HCT116 (cell line): ENCODE results near the gene TADA2B. TPM values are rescaled to one million over a fixed set of nuclear protein-coding genes. Genes with fewer than 3 reads are reported as not detected.

ENCODE experiments used
- ATAC-seq: fragments of 200-7000 bp; cut with Tn5 transposase; 2 replicates; pipeline ENCODE4 v1.9.1; 2020; ENCODE audit warnings: mild to moderate bottlenecking, moderate library complexity
- BruUV-seq: library from RNA; stranded (reverse); fragments of 400-500 nt; replicated peaks from 2 replicates; lab custom pipeline; 2021; lab: Mats Ljungman, UMichigan
- CTCF ChIA-PET: fragments of 300-600 bp; sonication (Branson Sonifier 250); formaldehyde crosslinking; loops from one replicate; lab custom pipeline; 2021; ENCODE audit warnings: antibody characterized with exemption; lab: Charles Lee
- POLR2A ChIA-PET: fragments of 300-600, 350-600 bp; sonication (Branson Sonifier 250); formaldehyde crosslinking; loops from one replicate; lab custom pipeline; 2021; ENCODE audit warnings: antibody characterized with exemption; lab: Charles Lee
- RAD21 ChIA-PET, 2 experiments: fragments of 300-600 bp; sonication (Branson Sonifier 250); formaldehyde crosslinking; loops; one replicate each; lab custom pipeline; 2023; ENCODE audit warnings: low total read pairs in 2 of 2; ENCODE audit not compliant: uncharacterized antibody in 2 of 2, unreplicated experiment in 2 of 2, low non-redundant PET in 1 of 2; lab: Charles Lee
- DNase-seq: peaks from one replicate; pipeline ENCODE4 v3.0.0-alpha.2; 2010; ENCODE audit warnings: low read depth, low spot score
- H2AFZ ChIP-seq: fragments of 200-600 bp; shearing (Covaris generic), sonication (generic); 2 replicates; pipeline ENCODE4 v1.6.1; 2017; ENCODE audit warnings: low read depth, mixed run types, mixed read lengths, antibody characterized with exemption, low read length; ENCODE audit not compliant: poor library complexity, severe bottlenecking
- H3K27ac ChIP-seq: 2 replicates; pipeline ENCODE4 v1.5.1; 2012; ENCODE audit warnings: low read depth, low read length
- H3K27me3 ChIP-seq: fragments of 200-600 bp; sonication (generic); 2 replicates; pipeline ENCODE4 v1.6.1; 2016; ENCODE audit warnings: mixed run types, low read length, mixed read lengths; ENCODE audit not compliant: insufficient read depth
- H3K36me3 ChIP-seq, 2 experiments: fragments of 200-500 bp in 1 of 2; fragments of 200-600 bp in 1 of 2; sonication (Bioruptor generic) in 1 of 2; sonication (generic) in 1 of 2; 2 replicates each; pipeline versions ENCODE4 v1.5.1 to v1.6.1; 2014 to 2016; ENCODE audit warnings: low read length in 2 of 2, inconsistent platforms in 1 of 2, mixed read lengths in 1 of 2, mixed run types in 1 of 2; ENCODE audit not compliant: insufficient read depth in 2 of 2, control insufficient read depth in 1 of 2
- H3K4me1 ChIP-seq, 2 experiments: fragments of 200-600 bp in 1 of 2; sonication (generic) in 1 of 2; 2 replicates each; pipeline versions ENCODE4 v1.5.1 to v1.6.1; 2012 to 2017; ENCODE audit warnings: low read length in 2 of 2, inconsistent platforms in 1 of 2, mild to moderate bottlenecking in 1 of 2, mixed read lengths in 1 of 2, mixed run types in 1 of 2, moderate library complexity in 1 of 2; ENCODE audit not compliant: insufficient read depth in 2 of 2, control insufficient read depth in 1 of 2
- H3K4me2 ChIP-seq: fragments of 200-600 bp; sonication (generic); 2 replicates; pipeline ENCODE4 v1.6.1; 2017; ENCODE audit warnings: mixed run types, low read length, mixed read lengths
- H3K4me3 ChIP-seq, 2 experiments: fragments of 200-600 bp in 1 of 2; sonication (generic) in 1 of 2; replicated peaks in 1 of 2; 2 replicates each; pipeline ENCODE4 v1.5.1; 2011 to 2016; ENCODE audit warnings: low read length in 2 of 2, control low read depth in 1 of 2, low read depth in 1 of 2, mild to moderate bottlenecking in 1 of 2, mixed read lengths in 1 of 2, mixed run types in 1 of 2
- H3K79me2 ChIP-seq: fragments of 200-600 bp; sonication (generic); 2 replicates; pipeline ENCODE4 v1.6.1; 2017; ENCODE audit warnings: mild to moderate bottlenecking, mixed run types, low read length, moderate library complexity, mixed read lengths; ENCODE audit not compliant: insufficient read depth
- H3K9ac ChIP-seq: fragments of 200-600 bp; sonication (generic); 2 replicates; pipeline ENCODE4 v1.6.1; 2016; ENCODE audit warnings: low read length, mixed read lengths
- H3K9me2 ChIP-seq: fragments of 200-600 bp; sonication (generic), shearing (Covaris generic); 2 replicates; pipeline ENCODE4 v1.6.1; 2017; ENCODE audit warnings: mixed run types, mild to moderate bottlenecking, moderate library complexity; ENCODE audit not compliant: insufficient read depth
- H3K9me3 ChIP-seq, 2 experiments: fragments of 200-500 bp in 1 of 2; fragments of 200-600 bp in 1 of 2; sonication (Bioruptor generic) in 1 of 2; sonication (generic) in 1 of 2; 2 replicates each; pipeline ENCODE4 v1.6.1; 2014 to 2017; ENCODE audit warnings: low read length in 2 of 2, mixed read lengths in 2 of 2, inconsistent platforms in 1 of 2, low read depth in 1 of 2, mild to moderate bottlenecking in 1 of 2, mixed run types in 1 of 2, moderate library complexity in 1 of 2; ENCODE audit not compliant: control insufficient read depth in 1 of 2, insufficient read depth in 1 of 2
- H4K20me1 ChIP-seq: fragments of 200-600 bp; sonication (generic), shearing (Covaris generic); 2 replicates; pipeline ENCODE4 v1.6.1; 2017; ENCODE audit warnings: mixed run types, mild to moderate bottlenecking, moderate library complexity; ENCODE audit not compliant: insufficient read depth
- CBX3 ChIP-seq: IDR thresholded peaks from 2 replicates; pipeline ENCODE4 v1.6.1; 2012; ENCODE audit warnings: low read depth
- CEBPB ChIP-seq: IDR thresholded peaks from 2 replicates; pipeline ENCODE4 v1.6.1; 2012; ENCODE audit warnings: low read depth
- EGR1 ChIP-seq: IDR thresholded peaks from 2 replicates; pipeline ENCODE4 v1.6.1; 2012; ENCODE audit warnings: low read depth
- ELF1 ChIP-seq: IDR thresholded peaks from 2 replicates; pipeline ENCODE4 v1.6.1; 2012; ENCODE audit warnings: low read depth, borderline replicate concordance
- EZH2 ChIP-seq: fragments of 200-600 bp; sonication (generic); IDR thresholded peaks from 2 replicates; pipeline ENCODE4 v1.6.1; 2017; ENCODE audit warnings: antibody characterized with exemption, mixed run types
- FOSL1 ChIP-seq: IDR thresholded peaks from 2 replicates; pipeline ENCODE4 v1.6.1; 2012; ENCODE audit warnings: low read depth
- MAX ChIP-seq: IDR thresholded peaks from 2 replicates; pipeline ENCODE4 v1.6.1; 2012
- POLR2A ChIP-seq: IDR thresholded peaks from 2 replicates; pipeline ENCODE4 v1.7.0; 2011; ENCODE audit warnings: borderline replicate concordance; ENCODE audit not compliant: insufficient read depth, insufficient read length; ENCODE audit errors: extremely low read depth
- POLR2AphosphoS5 ChIP-seq: IDR thresholded peaks from 2 replicates; pipeline ENCODE4 v1.6.1; 2011; ENCODE audit warnings: mild to moderate bottlenecking, low read depth, low read length, moderate library complexity
- RAD21 ChIP-seq: IDR thresholded peaks from 2 replicates; pipeline ENCODE4 v1.6.1; 2012; ENCODE audit warnings: low read depth, mild to moderate bottlenecking
- SIN3A ChIP-seq: IDR thresholded peaks from 2 replicates; pipeline ENCODE4 v1.6.1; 2012; ENCODE audit warnings: low read depth
- SP1 ChIP-seq: IDR thresholded peaks from 2 replicates; pipeline ENCODE4 v1.6.1; 2012; ENCODE audit warnings: low read depth
- SRF ChIP-seq: IDR thresholded peaks from 2 replicates; pipeline ENCODE4 v1.6.1; 2012; ENCODE audit warnings: low read depth
- YY1 ChIP-seq: IDR thresholded peaks from 2 replicates; pipeline ENCODE4 v1.6.1; 2011; ENCODE audit warnings: low read length, low read depth, moderate library complexity, mild to moderate bottlenecking; ENCODE audit not compliant: insufficient replicate concordance; ENCODE audit errors: extremely low read depth
- ZBTB33 ChIP-seq: IDR thresholded peaks from 2 replicates; pipeline ENCODE4 v1.6.1; 2011; ENCODE audit warnings: mild to moderate bottlenecking, low read length, moderate library complexity; ENCODE audit not compliant: insufficient replicate concordance; ENCODE audit errors: extremely low read depth
- ZFX ChIP-seq: fragments of 450-650 bp; IDR thresholded peaks from 2 replicates; pipeline ENCODE4 v1.6.1; 2017
- intact Hi-C: fragments of 100-400 bp; cut with micrococcal nuclease; formaldehyde crosslinking; loops from 2 replicates; pipeline ENCODE4 v1.10.0; 2022
- total RNA-seq: library from RNA; stranded (reverse); gene quantifications from one replicate; pipeline ENCODE4 v1.2.1, GENCODE V29; 2021; ENCODE audit not compliant: unreplicated experiment
- TF ChIP-seq, protein P1 (sequence below): IDR thresholded peaks from 2 replicates; pipeline ENCODE4 v1.6.1; 2012
- TF ChIP-seq, protein P2 (sequence below), 3 experiments: fragments of 200-600 bp in 1 of 3; sonication (generic) in 1 of 3; IDR thresholded peaks in 2 of 3; conservative IDR thresholded peaks in 1 of 3; 2 replicates each; pipeline ENCODE4 v1.5.1; 2012 to 2017; ENCODE audit warnings: low read depth in 2 of 3, low read length in 2 of 3, antibody characterized with exemption in 1 of 3, borderline replicate concordance in 1 of 3, control low read depth in 1 of 3, mild to moderate bottlenecking in 1 of 3, mixed read lengths in 1 of 3, mixed run types in 1 of 3, moderate library complexity in 1 of 3; ENCODE audit not compliant: insufficient read depth in 1 of 3

The TADA2B gene
- total RNA-seq, 1 experiment from 2014 or later: 13.4 TPM

DNA sequence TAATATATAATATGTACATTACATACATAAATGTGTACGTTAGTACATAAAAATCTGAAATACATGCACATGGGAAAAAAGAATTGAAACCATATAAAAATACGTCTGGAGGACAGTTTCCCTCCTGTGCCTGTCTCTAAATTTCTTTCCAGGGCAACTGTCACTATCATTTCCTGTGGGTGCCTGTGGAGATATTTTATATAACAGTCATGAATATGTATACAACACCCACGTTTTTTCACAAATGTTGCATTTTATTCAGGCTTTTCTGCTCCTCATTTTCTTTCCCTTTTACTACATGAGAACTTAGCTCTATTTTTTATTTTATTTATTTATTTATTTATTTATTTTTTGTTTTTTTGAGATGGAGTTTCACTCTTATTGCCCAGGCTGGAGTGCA is 48.9 kb downstream of the TADA2B start:
- H3K36me3 ChIP-seq: no peaks in the 10 kb centered on the region
- intact Hi-C loops: no loop called here
- H3K4me1 ChIP-seq: peaks cover 0 to 2% of the 10 kb centered on the region in 2 experiments; a peak in 2 of 4 replicates

GRCh38 chr4:7094916-7095315 is 51.7 kb downstream of the TADA2B start:
- H2AFZ ChIP-seq: no peak overlapping the region
- no peaks in the 10 kb centered on the region for H3K79me2 ChIP-seq
- no peaks in the 10 kb centered on the region for H4K20me1 ChIP-seq
- CTCF ChIA-PET: interaction anchor here (1.0 to 1.2 kb wide), 2 partner anchors 11 to 24 kb away, joined by 3 to 6 read pairs; no protein-coding TSS in a partner anchor
- ATAC-seq: no peak
- H3K4me2 ChIP-seq: no peak overlapping the region
- BruUV-seq: no TSS peak
- H3K27ac ChIP-seq: no peak overlapping the region
- no peaks in the 10 kb centered on the region for H3K4me1 ChIP-seq
- no peak overlapping the region for H3K4me3 ChIP-seq
- POLR2A ChIA-PET: no interaction called here
- DNase-seq: no peak
- TF ChIP-seq SP1: no peak
- no peak for TF ChIP-seq POLR2AphosphoS5
- no peak for TF ChIP-seq POLR2A
- TF ChIP-seq EGR1: no peak
- no peak for TF ChIP-seq SIN3A
- TF ChIP-seq, protein P1, sequence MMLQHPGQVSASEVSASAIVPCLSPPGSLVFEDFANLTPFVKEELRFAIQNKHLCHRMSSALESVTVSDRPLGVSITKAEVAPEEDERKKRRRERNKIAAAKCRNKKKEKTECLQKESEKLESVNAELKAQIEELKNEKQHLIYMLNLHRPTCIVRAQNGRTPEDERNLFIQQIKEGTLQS: no peak
- TF ChIP-seq, protein P2, sequence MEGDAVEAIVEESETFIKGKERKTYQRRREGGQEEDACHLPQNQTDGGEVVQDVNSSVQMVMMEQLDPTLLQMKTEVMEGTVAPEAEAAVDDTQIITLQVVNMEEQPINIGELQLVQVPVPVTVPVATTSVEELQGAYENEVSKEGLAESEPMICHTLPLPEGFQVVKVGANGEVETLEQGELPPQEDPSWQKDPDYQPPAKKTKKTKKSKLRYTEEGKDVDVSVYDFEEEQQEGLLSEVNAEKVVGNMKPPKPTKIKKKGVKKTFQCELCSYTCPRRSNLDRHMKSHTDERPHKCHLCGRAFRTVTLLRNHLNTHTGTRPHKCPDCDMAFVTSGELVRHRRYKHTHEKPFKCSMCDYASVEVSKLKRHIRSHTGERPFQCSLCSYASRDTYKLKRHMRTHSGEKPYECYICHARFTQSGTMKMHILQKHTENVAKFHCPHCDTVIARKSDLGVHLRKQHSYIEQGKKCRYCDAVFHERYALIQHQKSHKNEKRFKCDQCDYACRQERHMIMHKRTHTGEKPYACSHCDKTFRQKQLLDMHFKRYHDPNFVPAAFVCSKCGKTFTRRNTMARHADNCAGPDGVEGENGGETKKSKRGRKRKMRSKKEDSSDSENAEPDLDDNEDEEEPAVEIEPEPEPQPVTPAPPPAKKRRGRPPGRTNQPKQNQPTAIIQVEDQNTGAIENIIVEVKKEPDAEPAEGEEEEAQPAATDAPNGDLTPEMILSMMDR (IDR thresholded peaks at IDR 0.05 in 2 of 3, conservative IDR thresholded peaks at IDR 0.05 in 1 of 3; ENCODE audit: borderline replicate concordance in 1 of 3, insufficient read depth in 1 of 3, low read depth in 2 of 3, low read length in 2 of 3): no peak
- TF ChIP-seq MAX: no peak
- TF ChIP-seq SRF: no peak
- TF ChIP-seq CEBPB: no peak
- no peak for TF ChIP-seq ZBTB33
- no peak overlapping the region for H3K9ac ChIP-seq
- H3K9me2 ChIP-seq: no peaks in the 10 kb centered on the region
- RAD21 ChIA-PET: interaction anchor here in 1 of 2 experiments (0.7 kb wide), 1 partner anchor 953 kb away, joined by 7 read pairs; no protein-coding TSS in a partner anchor
- intact Hi-C loops: no loop called here
- peaks cover 7% of the 10 kb centered on the region; the same call in 1 of the 2 replicates for H3K27me3 ChIP-seq
- no peaks in the 10 kb centered on the region for H3K9me3 ChIP-seq
- no peaks in the 10 kb centered on the region for H3K36me3 ChIP-seq

More for the DNA sequence above, 48.9 kb downstream of the TADA2B start:
- Histone ChIP-seq H3K79me2 (no peaks in the 10 kb centered on the region), H3K9ac (no peak overlapping the region), H4K20me1 (no peaks in the 10 kb centered on the region), H2AFZ (no peak overlapping the region), H3K27me3 (peaks cover 4% of the 10 kb centered on the region; the same call in 1 of the 2 replicates), H3K4me3 (no peak overlapping the region), H3K9me3 (no peaks in the 10 kb centered on the region), H3K27ac (no peak overlapping the region), H3K4me2 (no peak overlapping the region), H3K9me2 (no peaks in the 10 kb centered on the region)
- ATAC-seq: no peak
- no peak for TF ChIP-seq CBX3
- no peak for TF ChIP-seq ZFX
- TF ChIP-seq FOSL1: no peak
- TF ChIP-seq EZH2: no peak
- TF ChIP-seq MAX: no peak
- no peak for TF ChIP-seq SRF
- no peak for TF ChIP-seq ELF1
- no peak for TF ChIP-seq YY1
- TF ChIP-seq SIN3A: no peak
- TF ChIP-seq RAD21: no peak
- ChIA-PET CTCF (interaction anchor here (1.0 kb wide), 1 partner anchor 9 kb away, joined by 4 read pairs; no protein-coding TSS in a partner anchor), POLR2A (no interaction called here), RAD21 (no interaction called here)
- BruUV-seq: no TSS peak
- DNase-seq: no peak
